Hematopoietic multipotent progenitor cell treated with erythropoietin and hydrocortisone succinate and interleukin-3 and kit ligand, for 8 days (in vitro differentiated cells): ENCODE data around the gene TCP11.

ENCODE experiments used
- DNase-seq: peaks from one replicate; pipeline ENCODE4 v3.0.0-alpha.2; 2015

The TCP11 gene

DNA sequence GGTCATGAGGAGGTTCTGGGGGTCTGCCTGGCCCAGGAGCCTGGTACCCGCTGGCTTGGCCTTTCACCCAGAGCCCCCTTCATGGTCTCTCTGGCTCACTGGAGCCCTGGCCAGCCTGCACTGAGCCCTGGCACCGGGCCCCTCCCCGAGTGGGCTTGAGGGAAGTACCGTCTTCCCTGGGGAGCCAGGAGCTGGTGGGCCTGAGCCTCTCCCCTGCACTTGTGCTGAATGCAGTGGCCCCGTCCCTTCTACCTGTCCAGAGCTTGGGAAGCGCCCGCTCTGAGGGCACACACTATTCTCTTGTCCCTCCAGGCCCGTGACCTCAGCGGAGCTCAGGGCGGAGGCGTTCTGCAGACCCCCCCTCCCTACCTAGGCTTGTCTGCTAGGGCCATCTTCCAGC lies 62.2 kb downstream of the TCP11 start:
- no peak for DNase-seq

DNA sequence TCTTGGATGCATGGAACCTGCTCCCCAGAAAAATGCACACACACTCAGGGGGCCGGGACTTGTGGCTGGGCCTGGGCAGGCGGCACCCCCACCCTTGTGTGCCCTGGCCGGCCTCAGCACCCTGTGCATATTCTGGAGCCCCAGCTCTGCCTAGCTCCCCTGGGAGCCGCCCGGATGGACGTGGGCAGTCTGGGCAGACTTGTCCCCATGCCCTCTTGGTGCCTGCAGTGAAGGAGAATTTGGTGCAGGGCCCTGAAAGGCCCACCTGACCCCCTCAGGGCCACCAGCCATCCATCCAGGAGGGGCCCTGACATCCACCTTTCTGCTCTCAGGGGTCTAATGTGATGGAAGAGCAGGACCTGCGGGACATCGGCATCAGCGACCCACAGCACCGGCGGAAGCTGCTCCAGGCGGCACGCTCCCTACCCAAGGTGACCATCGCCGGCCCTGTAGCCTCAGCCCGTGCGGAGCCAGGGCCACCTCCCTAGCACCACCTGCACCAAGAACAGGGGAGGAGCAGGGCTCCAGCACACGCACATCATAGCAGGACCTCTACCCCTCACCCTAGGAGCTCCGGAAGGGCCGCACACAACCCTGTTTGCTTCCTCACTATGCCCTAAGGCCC lies 62.8 kb downstream of the TCP11 start:
- DNase-seq = no peak

DNA sequence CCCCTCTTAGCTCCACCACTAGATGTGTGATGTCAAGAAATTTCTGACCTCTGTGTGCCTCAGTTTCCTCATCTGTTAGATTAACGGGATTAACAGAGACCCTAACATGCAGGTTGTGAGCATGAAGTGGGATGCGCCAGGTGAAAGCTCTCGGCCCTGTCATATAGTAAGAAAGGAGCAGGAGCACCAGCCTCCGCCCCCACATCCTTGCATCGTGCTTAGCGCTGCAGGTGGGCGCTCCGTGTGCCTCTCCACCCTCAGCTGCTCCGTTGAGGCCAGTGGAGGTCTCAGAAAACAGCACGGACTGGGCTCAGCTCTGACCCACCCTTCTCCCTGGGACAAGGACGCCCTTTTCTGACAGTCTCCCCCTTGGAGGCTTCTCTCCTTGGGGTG lies 63.4 kb downstream of the TCP11 start:
- DNase-seq = no peak

DNA sequence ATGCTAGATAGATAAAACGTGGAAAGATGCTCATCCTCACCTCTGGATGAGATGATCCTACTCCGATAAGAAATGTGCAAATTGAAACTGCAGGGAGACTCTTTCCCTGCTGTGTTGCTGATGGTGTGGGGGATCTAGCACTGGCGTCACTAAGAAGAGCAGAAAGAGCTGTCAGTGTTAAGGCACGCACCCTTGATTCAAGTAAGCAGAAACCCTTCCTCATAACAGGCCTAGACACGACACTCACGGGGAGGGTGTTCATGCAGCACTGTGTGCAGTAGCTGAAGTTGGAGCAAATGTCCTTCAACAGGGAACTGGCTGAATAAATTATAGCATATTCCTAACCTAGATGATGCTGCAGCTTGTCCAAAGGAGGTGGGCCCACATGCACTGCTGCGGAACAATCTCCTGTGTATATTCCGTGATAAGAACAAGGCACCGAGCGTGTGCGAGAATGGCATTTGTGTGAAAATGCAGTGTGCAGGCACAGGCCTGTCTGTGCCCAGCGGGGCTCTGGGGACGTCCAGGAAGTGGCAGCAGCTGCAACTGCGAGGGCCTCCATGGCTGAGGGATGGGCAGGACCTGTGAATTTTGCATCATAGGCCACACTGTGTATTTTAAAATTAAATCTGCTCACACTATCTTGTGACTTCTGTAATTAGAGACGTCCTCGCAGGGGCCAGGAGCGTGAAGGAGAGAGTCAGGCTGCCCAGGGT lies 64.0 kb downstream of the TCP11 start:
- DNase-seq = no peak

DNA sequence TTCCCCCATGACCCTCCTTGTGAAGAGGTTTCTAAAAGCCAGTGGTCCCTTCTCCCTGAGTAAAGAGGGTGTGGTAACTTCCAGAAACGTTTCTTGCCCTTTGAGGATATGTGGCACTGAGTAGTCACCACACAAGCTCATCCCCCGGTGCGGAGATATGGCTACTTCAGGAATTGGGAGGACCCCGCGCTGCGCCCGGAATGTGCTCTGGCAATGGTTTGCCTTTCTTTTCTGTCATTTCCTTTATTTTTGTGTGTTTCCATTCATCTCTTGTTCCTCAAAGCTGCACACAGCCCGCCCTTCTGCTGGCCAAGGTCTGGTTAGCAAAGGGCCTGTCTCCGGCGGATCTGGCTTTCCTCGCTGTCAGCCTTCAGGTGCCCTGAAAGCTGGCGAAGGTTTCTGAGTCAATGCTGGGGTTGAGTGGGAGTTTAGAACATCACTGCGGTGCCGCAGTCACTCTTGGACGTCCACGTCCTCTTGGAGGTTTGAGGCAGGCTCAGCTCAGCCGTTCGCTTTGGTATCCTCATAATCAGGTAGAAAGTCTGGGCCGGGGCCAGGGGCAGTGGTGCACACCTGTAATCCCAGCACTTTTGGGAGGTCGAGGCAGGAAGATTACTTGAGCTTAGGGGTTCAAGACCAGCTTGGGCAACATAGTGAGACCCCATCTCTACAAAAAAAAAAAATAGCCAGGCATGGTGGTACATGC lies 67.2 kb downstream of the TCP11 start:
- DNase-seq = no peak

DNA sequence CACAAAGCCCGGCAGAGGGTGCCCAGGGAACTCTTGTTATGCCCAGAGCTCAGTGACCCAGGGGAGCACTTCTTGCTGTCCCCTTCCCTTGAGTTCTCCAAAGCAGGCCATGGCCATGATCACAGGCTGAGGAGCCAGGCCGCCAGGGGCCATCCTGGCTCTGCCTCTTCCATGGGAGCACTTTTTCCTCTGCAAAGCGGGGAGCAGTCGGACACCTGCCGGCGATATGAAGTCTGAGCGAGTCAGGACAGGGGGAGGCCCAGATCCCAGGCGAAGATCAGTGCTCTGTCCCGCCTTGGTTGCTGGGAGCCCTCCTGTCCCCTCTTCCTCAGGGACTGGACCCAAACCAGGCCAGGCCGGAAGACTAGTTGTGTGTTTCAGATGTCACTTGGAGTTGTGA lies 67.9 kb downstream of the TCP11 start:
- DNase-seq = no peak

DNA sequence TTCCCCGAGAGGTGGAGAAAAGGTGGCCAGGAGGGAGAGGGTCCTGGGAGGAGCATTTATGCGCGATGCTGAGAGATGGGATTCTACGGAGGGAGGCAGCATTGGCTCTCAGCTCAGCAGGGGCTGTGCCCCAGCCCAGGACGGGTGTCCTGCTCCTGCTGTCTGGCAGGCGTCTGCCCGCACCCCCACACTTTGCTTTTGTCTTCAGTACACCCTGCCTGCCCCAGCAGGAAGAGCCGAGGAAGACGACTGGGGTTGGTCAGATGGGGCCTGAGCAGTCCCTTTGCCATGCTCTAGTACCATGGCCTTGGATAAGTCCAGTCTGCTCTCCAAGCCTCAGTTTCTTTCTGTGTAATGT lies 68.5 kb downstream of the TCP11 start:
- no peak for DNase-seq

DNA sequence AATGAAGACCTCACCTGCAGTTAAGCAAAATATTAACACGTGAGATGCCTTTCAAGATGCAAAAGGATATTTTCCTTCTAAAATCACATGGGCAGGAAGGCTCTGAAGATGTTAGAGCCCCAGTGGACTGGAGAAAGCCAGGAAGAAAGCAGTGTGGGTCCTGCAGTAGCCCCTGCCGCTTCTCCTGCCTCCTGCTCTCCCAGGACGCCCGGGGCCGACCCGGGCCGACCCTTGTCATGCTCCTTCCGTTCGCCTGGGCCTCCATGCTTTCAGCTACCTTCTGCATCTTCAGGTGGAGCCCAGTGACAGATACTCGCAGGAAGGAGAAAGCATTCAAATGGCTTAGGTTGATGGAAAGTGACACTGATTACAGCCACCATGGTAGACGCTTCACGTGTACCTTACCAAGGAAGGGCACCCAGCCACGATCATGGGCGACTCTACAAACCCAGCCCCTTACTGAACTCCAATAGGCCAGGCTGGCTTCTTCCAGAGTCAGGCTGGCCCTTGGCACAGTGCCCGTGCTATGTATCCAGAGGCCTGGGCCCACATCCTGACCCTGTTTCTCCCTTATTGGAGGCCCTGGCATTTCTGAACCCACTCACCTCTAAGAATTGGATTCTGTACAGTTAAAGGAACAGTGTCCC lies 69.0 kb downstream of the TCP11 start:
- DNase-seq = no peak

DNA sequence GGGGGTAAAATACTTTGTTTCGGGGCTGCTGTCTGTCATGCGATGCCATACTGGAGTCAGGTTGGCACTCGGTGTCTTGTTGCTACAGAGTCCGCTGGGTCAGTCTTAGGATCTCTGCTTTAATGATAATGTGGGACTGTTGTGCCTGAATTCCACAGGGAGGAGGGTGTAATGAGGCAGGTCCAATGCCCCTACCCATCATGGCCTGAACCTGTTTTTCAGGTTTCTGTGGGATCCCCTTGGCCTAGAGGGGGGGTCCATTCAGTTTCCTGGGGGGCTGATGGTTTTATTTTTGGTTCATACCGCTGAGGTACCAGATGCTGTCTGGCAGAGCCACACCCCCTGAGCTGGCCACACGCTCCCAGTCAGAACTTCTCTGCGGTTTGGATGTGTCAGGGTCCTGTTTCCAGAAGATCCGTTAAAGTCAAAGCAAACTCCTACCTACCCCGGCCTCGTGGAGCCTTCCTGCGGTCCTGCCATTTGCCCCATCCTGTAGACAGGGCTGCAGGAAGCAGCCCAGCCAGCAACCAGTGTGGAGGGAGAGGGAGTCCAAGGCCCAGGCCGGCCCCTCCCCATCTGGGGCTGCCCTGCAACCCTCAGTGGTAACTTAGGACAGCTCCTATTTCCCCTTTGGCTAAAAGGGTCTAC lies 69.7 kb downstream of the TCP11 start:
- DNase-seq = no peak

DNA sequence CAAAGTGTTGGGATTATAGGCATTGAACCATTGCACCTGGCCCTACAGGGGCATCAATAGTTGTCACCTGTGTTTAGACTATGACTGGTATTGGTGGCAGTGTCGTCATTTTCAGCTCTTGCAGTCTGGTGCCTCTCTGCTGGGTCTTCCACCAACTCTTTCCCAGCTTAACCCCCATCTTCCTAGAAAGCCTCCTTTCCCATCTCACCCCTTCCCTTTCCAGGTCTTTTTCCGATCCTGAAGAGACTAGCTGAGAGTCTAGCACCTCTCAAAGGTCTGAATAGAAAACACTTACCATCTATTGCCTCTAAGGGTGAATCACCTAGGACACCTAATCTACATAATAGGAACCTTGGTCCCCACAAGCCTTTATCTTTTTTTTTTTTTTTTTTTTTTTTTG lies 71.0 kb downstream of the TCP11 start:
- no peak for DNase-seq

DNA sequence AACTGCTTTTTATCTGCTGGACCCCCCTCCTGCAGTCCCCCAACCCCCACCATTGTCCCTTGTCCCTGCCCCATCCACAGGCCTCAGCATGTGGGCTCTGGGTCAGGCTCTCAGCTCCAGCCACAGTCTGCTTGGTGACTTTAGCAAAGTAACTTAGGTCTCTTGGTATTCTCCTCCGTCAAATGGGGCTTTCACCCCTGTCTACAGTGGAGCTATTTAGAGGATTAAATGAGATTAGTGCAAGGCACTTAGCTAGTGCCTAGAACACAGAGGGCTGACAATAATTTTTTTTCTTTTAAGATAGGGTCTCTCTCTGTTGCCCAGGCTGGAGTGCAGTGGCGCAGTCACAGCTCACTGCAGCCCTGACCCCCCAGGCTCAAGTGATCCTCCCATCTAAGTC lies 71.9 kb downstream of the TCP11 start:
- DNase-seq = no peak

DNA sequence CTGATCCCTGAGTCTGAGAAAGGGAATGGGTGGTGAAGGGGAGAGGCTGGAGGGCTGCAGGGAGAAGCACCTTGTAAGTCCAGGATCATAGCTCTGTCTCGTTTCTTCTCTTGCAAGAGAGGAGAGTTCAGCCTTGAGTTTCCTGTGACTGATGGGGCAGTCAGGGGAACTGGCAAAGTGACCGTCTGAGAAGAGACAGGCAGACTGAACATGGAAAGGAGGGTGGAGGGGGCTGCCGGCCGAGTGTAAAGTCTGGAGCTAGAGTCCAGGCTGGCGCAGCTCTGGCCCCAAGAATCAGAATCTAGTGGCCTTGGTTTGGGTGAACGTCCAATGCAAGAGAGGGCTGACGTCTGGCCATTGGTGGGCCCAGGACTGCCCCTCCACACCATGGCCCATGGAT lies 72.5 kb downstream of the TCP11 start:
- no peak for DNase-seq

DNA sequence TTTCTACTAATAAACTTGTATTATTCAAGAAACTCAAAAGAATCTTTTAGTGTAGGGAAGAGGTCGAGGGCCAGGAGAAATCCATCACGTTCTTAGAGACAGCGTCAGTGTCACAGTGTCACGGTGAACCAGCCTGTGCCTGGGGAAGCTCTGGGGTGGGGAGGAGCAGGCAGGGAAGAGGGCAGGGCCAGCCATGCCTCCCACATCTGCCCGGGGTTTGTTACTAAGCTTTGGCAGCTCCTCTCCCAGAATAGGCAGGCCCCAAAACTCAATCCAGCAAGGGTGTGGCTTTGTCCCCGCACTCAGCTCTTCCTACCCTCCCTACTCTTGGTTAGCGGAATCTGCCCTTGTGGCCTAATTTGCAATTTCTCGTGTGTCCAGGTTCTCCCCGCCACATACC lies 72.9 kb downstream of the TCP11 start:
- no peak for DNase-seq
